NCI-H526 (cell line): ENCODE data around the gene RAB44.

Experiments used
- DNase-seq, 2 experiments: peaks; one replicate each; lab custom pipeline; 2025; lab: John Stamatoyannopoulos, UW

RAB44 gene

GRCh38 chr6:36730424-36731380 is 33.1 kb downstream of the RAB44 start:
- no peak for DNase-seq

- no peak for DNase-seq
These were observed 34.1 kb downstream of the RAB44 start for GRCh38 chr6:36731622-36732310.

- no peak for DNase-seq
These were observed 35.7 kb downstream of the RAB44 start for GRCh38 chr6:36733300-36733699.

GRCh38 chr6:36734486-36735060 is 36.9 kb downstream of the RAB44 start:
- DNase-seq: no peak

- no peak for DNase-seq
These were observed 37.8 kb downstream of the RAB44 start for GRCh38 chr6:36735110-36736071.

GRCh38 chr6:36737043-36737785 is 39.6 kb downstream of the RAB44 start:
- peak in 1 of 2 experiments; percentile 22 for DNase-seq

GRCh38 chr6:36738108-36738507 is 40.5 kb downstream of the RAB44 start:
- DNase-seq: no peak

- DNase-seq: no peak
These were observed 42.6 kb downstream of the RAB44 start for GRCh38 chr6:36739947-36740817.

- no peak for DNase-seq
These were observed 43.2 kb downstream of the RAB44 start for GRCh38 chr6:36740818-36741179.

GRCh38 chr6:36742146-36742545 is 44.5 kb downstream of the RAB44 start:
- DNase-seq: no peak

GRCh38 chr6:36743032-36743431 is 45.4 kb downstream of the RAB44 start:
- DNase-seq: peak in 1 of 2 experiments; percentile 42

GRCh38 chr6:36743538-36744303 is 46.1 kb downstream of the RAB44 start:
- DNase-seq: no peak

GRCh38 chr6:36744304-36744673 is 46.7 kb downstream of the RAB44 start:
- no peak for DNase-seq

- DNase-seq: no peak
These were observed 47.7 kb downstream of the RAB44 start for GRCh38 chr6:36745283-36745682.

GRCh38 chr6:36745836-36746235 is 48.2 kb downstream of the RAB44 start:
- no peak for DNase-seq

GRCh38 chr6:36746251-36746650 is 48.6 kb downstream of the RAB44 start:
- no peak for DNase-seq

GRCh38 chr6:36749829-36750489 is 52.3 kb downstream of the RAB44 start:
- DNase-seq: no peak

GRCh38 chr6:36751091-36751490 is 53.5 kb downstream of the RAB44 start:
- DNase-seq: no peak

- DNase-seq: no peak
These were observed 54.2 kb downstream of the RAB44 start for GRCh38 chr6:36751833-36752186.
